K562 (cell line): ENCODE measurements around the gene SCG3. TPM values are rescaled to one million over a fixed set of nuclear protein-coding genes. Genes with fewer than 3 reads are reported as not detected.

Source experiments
- BMI1 ChIP-seq: fragments of 150-350 bp; IDR thresholded peaks from 2 replicates; pipeline ENCODE4 v1.6.1; 2014; ENCODE audit warnings: low read length
- EHMT2 ChIP-seq: fragments of 450-650 bp; IDR thresholded peaks from 2 replicates; pipeline ENCODE4 v1.6.1; 2018; ENCODE audit warnings: antibody characterized with exemption
- ETV5 ChIP-seq: sonication (generic); formaldehyde crosslinking; IDR thresholded peaks from 2 replicates; pipeline ENCODE4 v1.4.0; 2020; ENCODE audit warnings: low read depth, mild to moderate bottlenecking, missing genetic modification reagents
- FOXM1 ChIP-seq, 2 experiments: fragments of 450-650 bp in 1 of 2; sonication (generic) in 1 of 2; formaldehyde crosslinking in 1 of 2; IDR thresholded peaks; 2 replicates each; pipeline versions ENCODE4 v1.6.1 to v1.9.0; 2017 to 2022; ENCODE audit warnings: low read depth in 2 of 2, mild to moderate bottlenecking in 2 of 2, missing genetic modification reagents in 1 of 2, moderate library complexity in 1 of 2
- GATAD2B ChIP-seq: fragments of 450-650 bp; IDR thresholded peaks from 2 replicates; pipeline ENCODE4 v1.6.1; 2017; ENCODE audit warnings: mild to moderate bottlenecking, borderline replicate concordance
- HDAC2 ChIP-seq: fragments of 450-650 bp; IDR thresholded peaks from 2 replicates; pipeline ENCODE4 v1.6.1; 2016; ENCODE audit warnings: mild to moderate bottlenecking
- HDAC8 ChIP-seq: fragments of 450-650 bp; IDR thresholded peaks from 2 replicates; pipeline ENCODE4 v1.6.1; 2016; ENCODE audit warnings: mild to moderate bottlenecking, missing genetic modification characterization, moderate library complexity, missing compliant biosample characterization
- IFI16 ChIP-seq: fragments of 250-450 bp; sonication (Bioruptor Pico); IDR thresholded peaks from 2 replicates; pipeline ENCODE4 v2.1.2; 2022; ENCODE audit warnings: mild to moderate bottlenecking, inconsistent platforms
- ILK ChIP-seq: fragments of 450-650 bp; IDR thresholded peaks from 2 replicates; pipeline ENCODE4 v1.6.1; 2016; ENCODE audit warnings: missing genetic modification characterization, low read depth, mild to moderate bottlenecking, missing compliant biosample characterization, moderate library complexity, borderline replicate concordance
- LCOR ChIP-seq: sonication (generic); formaldehyde crosslinking; IDR thresholded peaks from 2 replicates; pipeline ENCODE4 v1.8.0; 2022; ENCODE audit warnings: mild to moderate bottlenecking, missing genetic modification reagents
- MAFG ChIP-seq: fragments of 450-650 bp; conservative IDR thresholded peaks from 2 replicates; pipeline ENCODE4 v1.6.1; 2016; ENCODE audit warnings: missing genetic modification characterization, missing compliant biosample characterization
- MEIS2 ChIP-seq: fragments of 450-650 bp; IDR thresholded peaks from 2 replicates; pipeline ENCODE4 v1.6.1; 2014; ENCODE audit warnings: mild to moderate bottlenecking; ENCODE audit not compliant: partially characterized antibody
- MTA1 ChIP-seq: fragments of 450-650 bp; IDR thresholded peaks from 2 replicates; pipeline ENCODE4 v1.6.1; 2017; ENCODE audit warnings: borderline replicate concordance
- MTA2 ChIP-seq: fragments of 450-650 bp; IDR thresholded peaks from 2 replicates; pipeline ENCODE4 v1.6.1; 2016; ENCODE audit warnings: low read depth
- NCOA1 ChIP-seq: fragments of 450-650 bp; IDR thresholded peaks from 2 replicates; pipeline ENCODE4 v1.6.1; 2016; ENCODE audit warnings: low read depth
- RAD21 ChIP-seq, 2 experiments: fragments of 250-450 bp in 1 of 2; fragments of 450-650 bp in 1 of 2; sonication (Bioruptor Pico) in 1 of 2; formaldehyde crosslinking in 1 of 2; IDR thresholded peaks in 1 of 2; conservative IDR thresholded peaks in 1 of 2; 2 replicates each; pipeline versions ENCODE4 v1.4.0 to v1.8.0; 2020 to 2022; ENCODE audit warnings: mild to moderate bottlenecking in 2 of 2, moderate library complexity in 1 of 2
- TRIM24 ChIP-seq, 2 experiments: fragments of 450-650 bp; IDR thresholded peaks; 2 replicates each; pipeline ENCODE4 v1.6.1; 2016
- ZEB2 ChIP-seq: fragments of 450-650 bp; IDR thresholded peaks from 2 replicates; pipeline ENCODE4 v1.6.1; 2016
- ZNF175 ChIP-seq: fragments of 200-800 bp; sonication (Bioruptor generic); IDR thresholded peaks from 2 replicates; pipeline ENCODE4 v1.6.1; 2016; ENCODE audit warnings: low read depth, mild to moderate bottlenecking, missing genetic modification characterization, missing compliant biosample characterization
- ZNF384 ChIP-seq: IDR thresholded peaks from 2 replicates; pipeline ENCODE4 v1.6.1; 2012; ENCODE audit warnings: low read depth, low read length, improper control_type of control experiment
- polyA plus RNA-seq, 8 experiments: library from polyadenylated mRNA; depleted of rRNA in 4 of 8; stranded (reverse) in 5 of 8; unstranded in 3 of 8; fragments of >200 nt; fragmentation: Nextera tagmentation in 2 of 8; fragmentation: Illumina TruSeq in 1 of 8; extraction: Ambion mirVana in 2 of 8; extraction: Trizol in 1 of 8; gene quantifications; 2 replicates each; pipeline versions ENCODE4 v1.2.1 to v1.2.3, GENCODE V29; 2011 to 2014; ENCODE audit warnings: inconsistent platforms in 1 of 8, missing spikeins in 1 of 8
- total RNA-seq, 7 experiments: library from RNA; depleted of rRNA in 6 of 7; stranded (reverse); fragments of >200 nt in 6 of 7; fragmentation: Illumina TruSeq in 2 of 7; extraction: Trizol in 2 of 7; gene quantifications; 2 replicates each; pipeline versions ENCODE4 v1.2.1 to v1.2.3, GENCODE V29; 2011 to 2021; ENCODE audit warnings: low replicate concordance in 1 of 7
- TF ChIP-seq, protein P1 (sequence below): fragments of 450-650 bp; IDR thresholded peaks from 2 replicates; pipeline ENCODE4 v1.6.1; 2016; ENCODE audit warnings: low read depth, mild to moderate bottlenecking, moderate library complexity
- TF ChIP-seq, protein P2 (sequence below): fragments of 450-650 bp; formaldehyde crosslinking; IDR thresholded peaks from 2 replicates; pipeline ENCODE4 v1.4.0; 2020; ENCODE audit warnings: mild to moderate bottlenecking, moderate library complexity
- TF ChIP-seq, protein P3 (sequence below), 2 experiments: fragments of 450-650 bp; IDR thresholded peaks; 2 replicates each; pipeline ENCODE4 v1.6.1; 2018; ENCODE audit warnings: mild to moderate bottlenecking in 2 of 2, low read depth in 1 of 2; ENCODE audit not compliant: partially characterized antibody in 2 of 2

SCG3 gene
- total and polyA plus RNA-seq, 9 of the 15 experiments (the other 6 are each of a cell fraction or from before 2014, with no cell fraction given): 13.0 to 43.8 (median 21.0) TPM

DNA sequence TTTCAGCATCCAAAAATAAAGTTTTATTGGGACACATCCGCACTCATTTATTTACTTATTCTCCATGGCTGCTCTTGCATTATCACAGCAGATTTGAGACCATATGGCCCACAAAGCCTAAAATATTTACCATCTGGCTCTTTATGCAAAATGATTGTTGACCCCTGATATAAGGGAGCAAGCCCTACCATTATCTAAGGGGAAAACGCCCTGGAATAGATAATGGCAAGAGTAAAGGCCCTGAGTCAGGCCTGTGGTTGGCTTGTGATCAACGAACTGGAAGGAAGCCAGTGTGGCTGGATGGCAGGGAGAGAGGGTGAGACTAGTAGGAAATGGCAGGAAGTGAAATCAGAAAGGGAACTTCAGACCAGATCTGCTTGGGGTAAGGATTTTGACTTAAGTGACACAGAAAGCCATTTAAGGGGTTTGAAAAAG, 34.2 kb upstream of the SCG3 start (continued):
- TF ChIP-seq RAD21 (CRISPR knock-in tag; conservative IDR thresholded peaks at IDR 0.05 in 1 of 2, IDR thresholded peaks at IDR 0.05 in 1 of 2) (peak; percentile 21 to 51), ZNF175 (peak; percentile 80; the same call in 1 of the 2 replicates), HDAC8 (tag) (no peak), NCOA1 (peak; percentile 82; the same call in 1 of the 2 replicates), BMI1 (no peak), MEIS2 (peak; percentile 53), MTA2 (peak; percentile 92), ILK (tag) (no peak), LCOR (CRISPR knock-in tag) (peak; percentile 61; the same call in 1 of the 2 replicates), FOXM1 (IDR thresholded peaks at IDR 0.05; ENCODE audit: low read depth) (peak; percentile 92), FOXM1 (CRISPR knock-in tag; IDR thresholded peaks at IDR 0.05; ENCODE audit: low read depth) (no peak), IFI16 (CRISPR knock-in tag) (no peak), EHMT2 (peak; percentile 91), GATAD2B (peak; percentile 90), MAFG (tag) (peak; percentile 75), HDAC2 (peak; percentile 99), TRIM24 (IDR thresholded peaks at IDR 0.05) (peak; percentile 93 to 95), ZNF384 (0 out of 2 replicates have a peak, but pooled peaks have one; percentile 6), ZEB2 (peak; percentile 75; the same call in 1 of the 2 replicates), MTA1 (peak; percentile 84), ETV5 (CRISPR knock-in tag) (peak; percentile 81)
- TF ChIP-seq, protein P1, sequence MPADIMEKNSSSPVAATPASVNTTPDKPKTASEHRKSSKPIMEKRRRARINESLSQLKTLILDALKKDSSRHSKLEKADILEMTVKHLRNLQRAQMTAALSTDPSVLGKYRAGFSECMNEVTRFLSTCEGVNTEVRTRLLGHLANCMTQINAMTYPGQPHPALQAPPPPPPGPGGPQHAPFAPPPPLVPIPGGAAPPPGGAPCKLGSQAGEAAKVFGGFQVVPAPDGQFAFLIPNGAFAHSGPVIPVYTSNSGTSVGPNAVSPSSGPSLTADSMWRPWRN: peak; percentile 98
- TF ChIP-seq, protein P2, sequence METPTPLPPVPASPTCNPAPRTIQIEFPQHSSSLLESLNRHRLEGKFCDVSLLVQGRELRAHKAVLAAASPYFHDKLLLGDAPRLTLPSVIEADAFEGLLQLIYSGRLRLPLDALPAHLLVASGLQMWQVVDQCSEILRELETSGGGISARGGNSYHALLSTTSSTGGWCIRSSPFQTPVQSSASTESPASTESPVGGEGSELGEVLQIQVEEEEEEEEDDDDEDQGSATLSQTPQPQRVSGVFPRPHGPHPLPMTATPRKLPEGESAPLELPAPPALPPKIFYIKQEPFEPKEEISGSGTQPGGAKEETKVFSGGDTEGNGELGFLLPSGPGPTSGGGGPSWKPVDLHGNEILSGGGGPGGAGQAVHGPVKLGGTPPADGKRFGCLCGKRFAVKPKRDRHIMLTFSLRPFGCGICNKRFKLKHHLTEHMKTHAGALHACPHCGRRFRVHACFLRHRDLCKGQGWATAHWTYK: peak; percentile 74
- TF ChIP-seq, protein P3, sequence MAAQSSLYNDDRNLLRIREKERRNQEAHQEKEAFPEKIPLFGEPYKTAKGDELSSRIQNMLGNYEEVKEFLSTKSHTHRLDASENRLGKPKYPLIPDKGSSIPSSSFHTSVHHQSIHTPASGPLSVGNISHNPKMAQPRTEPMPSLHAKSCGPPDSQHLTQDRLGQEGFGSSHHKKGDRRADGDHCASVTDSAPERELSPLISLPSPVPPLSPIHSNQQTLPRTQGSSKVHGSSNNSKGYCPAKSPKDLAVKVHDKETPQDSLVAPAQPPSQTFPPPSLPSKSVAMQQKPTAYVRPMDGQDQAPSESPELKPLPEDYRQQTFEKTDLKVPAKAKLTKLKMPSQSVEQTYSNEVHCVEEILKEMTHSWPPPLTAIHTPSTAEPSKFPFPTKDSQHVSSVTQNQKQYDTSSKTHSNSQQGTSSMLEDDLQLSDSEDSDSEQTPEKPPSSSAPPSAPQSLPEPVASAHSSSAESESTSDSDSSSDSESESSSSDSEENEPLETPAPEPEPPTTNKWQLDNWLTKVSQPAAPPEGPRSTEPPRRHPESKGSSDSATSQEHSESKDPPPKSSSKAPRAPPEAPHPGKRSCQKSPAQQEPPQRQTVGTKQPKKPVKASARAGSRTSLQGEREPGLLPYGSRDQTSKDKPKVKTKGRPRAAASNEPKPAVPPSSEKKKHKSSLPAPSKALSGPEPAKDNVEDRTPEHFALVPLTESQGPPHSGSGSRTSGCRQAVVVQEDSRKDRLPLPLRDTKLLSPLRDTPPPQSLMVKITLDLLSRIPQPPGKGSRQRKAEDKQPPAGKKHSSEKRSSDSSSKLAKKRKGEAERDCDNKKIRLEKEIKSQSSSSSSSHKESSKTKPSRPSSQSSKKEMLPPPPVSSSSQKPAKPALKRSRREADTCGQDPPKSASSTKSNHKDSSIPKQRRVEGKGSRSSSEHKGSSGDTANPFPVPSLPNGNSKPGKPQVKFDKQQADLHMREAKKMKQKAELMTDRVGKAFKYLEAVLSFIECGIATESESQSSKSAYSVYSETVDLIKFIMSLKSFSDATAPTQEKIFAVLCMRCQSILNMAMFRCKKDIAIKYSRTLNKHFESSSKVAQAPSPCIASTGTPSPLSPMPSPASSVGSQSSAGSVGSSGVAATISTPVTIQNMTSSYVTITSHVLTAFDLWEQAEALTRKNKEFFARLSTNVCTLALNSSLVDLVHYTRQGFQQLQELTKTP (IDR thresholded peaks at IDR 0.05; ENCODE audit: low read depth in 1 of 2, partially characterized antibody in 2 of 2): peak in 1 of 2 experiments; percentile 75
